ENCODE measurements around the gene CPEB4. TPM values are rescaled to one million over a fixed set of nuclear protein-coding genes. Genes with fewer than 3 reads are reported as not detected.

Gene CPEB4
- total and polyA plus RNA-seq, 2 donors (not counting 3 experiments of a cell fraction or from before 2014, with no cell fraction given): 11.3 to 16.4 TPM

DNA sequence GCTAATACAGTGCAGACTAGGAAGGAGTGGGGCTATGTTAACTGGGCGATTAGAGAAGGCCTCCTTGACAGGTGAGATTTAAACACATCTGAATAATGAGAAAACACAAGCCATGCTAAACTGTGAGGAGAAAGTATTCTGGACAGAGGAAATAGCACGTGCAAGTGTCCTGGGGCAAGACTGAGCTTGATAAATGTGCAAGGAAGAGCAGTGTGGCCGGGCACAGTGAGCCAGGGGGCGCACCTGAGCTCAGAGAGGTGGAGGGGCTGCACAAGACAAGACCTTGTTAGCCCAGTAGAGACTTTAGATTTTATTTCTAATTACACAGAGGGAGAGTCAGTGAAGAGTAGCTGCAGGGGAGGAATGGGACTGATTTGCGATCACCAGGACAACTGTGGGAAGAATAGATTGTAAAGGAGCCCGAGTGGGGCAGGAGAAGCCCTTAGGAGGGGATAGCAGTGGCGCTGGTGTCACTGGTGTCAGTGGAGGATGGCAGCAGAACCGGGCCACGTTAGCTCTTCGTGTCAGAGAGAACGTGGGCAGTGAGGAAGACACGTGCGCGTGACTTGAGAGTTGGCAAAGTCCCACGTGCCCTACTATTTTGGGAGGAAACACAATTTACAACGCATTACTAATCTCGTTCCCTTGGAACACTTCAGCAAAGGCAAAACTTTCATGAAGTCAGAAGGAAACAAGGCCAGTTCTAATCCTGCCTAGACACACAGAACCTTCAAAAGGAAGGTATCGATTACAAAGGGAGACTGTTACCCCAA is 82.9 kb downstream of the CPEB4 start:
- DNase-seq (ENCODE audit: low read depth, low spot score) (no peak), FAIRE-seq (no peak)
- Histone ChIP-seq H4K20me1 (replicated peaks; ENCODE audit: control insufficient read depth, extremely low read depth, insufficient read depth, low read length) (no peaks in the 10 kb centered on the region), H3K27ac (ENCODE audit: insufficient read depth, low read depth, low read length) (no peak overlapping the region), H3K27me3 (ENCODE audit: control insufficient read depth in 2 of 2, insufficient read depth in 2 of 2, low read length in 2 of 2) (peaks cover 0 to 2% of the 10 kb centered on the region in 2 experiments), H3K36me3 (ENCODE audit: control insufficient read depth in 2 of 2, extremely low read depth in 1 of 2, insufficient read depth in 2 of 2, low read length in 2 of 2) (no peaks in the 10 kb centered on the region), H3K9me1 (replicated peaks; ENCODE audit: control insufficient read depth, extremely low read depth, insufficient read depth, low read length) (no peaks in the 10 kb centered on the region), H2AFZ (ENCODE audit: low read depth, low read length) (no peak overlapping the region), H3K4me1 (ENCODE audit: control insufficient read depth, extremely low read depth, insufficient read depth, low read length) (peaks cover 6% of the 10 kb centered on the region), H3K4me2 (ENCODE audit: insufficient read depth, low read length) (no peak overlapping the region), H3K9ac (replicated peaks; ENCODE audit: extremely low read depth, insufficient read depth, low read length) (no peak overlapping the region), H3K79me2 (ENCODE audit: control insufficient read depth, insufficient read depth, low read length) (no peaks in the 10 kb centered on the region), H3K4me3 (replicated peaks in 1 of 3; ENCODE audit: insufficient read depth in 1 of 3, low read depth in 1 of 3, low read length in 3 of 3) (no peak overlapping the region), H3K9me3 (replicated peaks; ENCODE audit: control insufficient read depth, insufficient read depth, low read length) (no peaks in the 10 kb centered on the region)
- intact Hi-C loops (cut with micrococcal nuclease): no loop called here
- BruUV-seq (replicated peaks): no TSS peak
- dilution Hi-C loops (cut with MboI; ENCODE audit: extremely low pct_ligation_motif_present, low sequenced_read_pairs): no loop called here
- no peak for TF ChIP-seq JUN (IDR thresholded peaks at IDR 0.05; ENCODE audit: borderline replicate concordance, insufficient read depth, insufficient read length, low read depth)
- no peak for TF ChIP-seq POLR2A (IDR thresholded peaks at IDR 0.05; ENCODE audit: low read depth, low read length)
- TF ChIP-seq, protein P1, sequence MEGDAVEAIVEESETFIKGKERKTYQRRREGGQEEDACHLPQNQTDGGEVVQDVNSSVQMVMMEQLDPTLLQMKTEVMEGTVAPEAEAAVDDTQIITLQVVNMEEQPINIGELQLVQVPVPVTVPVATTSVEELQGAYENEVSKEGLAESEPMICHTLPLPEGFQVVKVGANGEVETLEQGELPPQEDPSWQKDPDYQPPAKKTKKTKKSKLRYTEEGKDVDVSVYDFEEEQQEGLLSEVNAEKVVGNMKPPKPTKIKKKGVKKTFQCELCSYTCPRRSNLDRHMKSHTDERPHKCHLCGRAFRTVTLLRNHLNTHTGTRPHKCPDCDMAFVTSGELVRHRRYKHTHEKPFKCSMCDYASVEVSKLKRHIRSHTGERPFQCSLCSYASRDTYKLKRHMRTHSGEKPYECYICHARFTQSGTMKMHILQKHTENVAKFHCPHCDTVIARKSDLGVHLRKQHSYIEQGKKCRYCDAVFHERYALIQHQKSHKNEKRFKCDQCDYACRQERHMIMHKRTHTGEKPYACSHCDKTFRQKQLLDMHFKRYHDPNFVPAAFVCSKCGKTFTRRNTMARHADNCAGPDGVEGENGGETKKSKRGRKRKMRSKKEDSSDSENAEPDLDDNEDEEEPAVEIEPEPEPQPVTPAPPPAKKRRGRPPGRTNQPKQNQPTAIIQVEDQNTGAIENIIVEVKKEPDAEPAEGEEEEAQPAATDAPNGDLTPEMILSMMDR (IDR thresholded peaks at IDR 0.05; ENCODE audit: extremely low read depth in 1 of 2, insufficient read depth in 1 of 2, low read depth in 1 of 2, low read length in 2 of 2): no peak
- TF ChIP-seq POLR2AphosphoS5 (IDR thresholded peaks at IDR 0.05; ENCODE audit: insufficient read depth, low read depth, low read length): no peak
- TF ChIP-seq GATA2 (IDR thresholded peaks at IDR 0.05; ENCODE audit: insufficient read depth, insufficient read length, low read depth, low read length): no peak
- TF ChIP-seq FOS (IDR thresholded peaks at IDR 0.05; ENCODE audit: borderline replicate concordance, insufficient read depth, low read length): no peak
- no peak for TF ChIP-seq MYC (IDR thresholded peaks at IDR 0.05; ENCODE audit: low read depth, low read length)
- no peak for TF ChIP-seq EZH2 (IDR thresholded peaks at IDR 0.05; ENCODE audit: borderline replicate concordance, low read depth, low read length, severe bottlenecking)
- TF ChIP-seq, protein P2, sequence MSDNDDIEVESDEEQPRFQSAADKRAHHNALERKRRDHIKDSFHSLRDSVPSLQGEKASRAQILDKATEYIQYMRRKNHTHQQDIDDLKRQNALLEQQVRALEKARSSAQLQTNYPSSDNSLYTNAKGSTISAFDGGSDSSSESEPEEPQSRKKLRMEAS (IDR thresholded peaks at IDR 0.05; ENCODE audit: insufficient read depth, insufficient read length): no peak
- CTCF ChIA-PET: interaction anchor here (0.7 to 3.3 kb wide), 7 partner anchors 8 to 355 kb away, joined by 3 to 23 read pairs (median 6); partner anchors contain the start of gene BOD1
- POLR2A ChIA-PET: interaction anchor here (1.6 kb wide), 1 partner anchor 83 kb away, joined by 4 read pairs; the partner anchor contains the start of gene CPEB4

Data from endothelial cell of umbilical vein (primary cell).